ENCODE results near the gene SMC3.

The SMC3 gene

GRCh38 chr10:110556296-110556695 lies 11.2 kb upstream of the SMC3 start:
- no peak for TF ChIP-seq CTCF (IDR thresholded peaks at IDR 0.05; ENCODE audit: control insufficient read depth, insufficient read depth, low read depth, low read length, missing control alignments)
- H3K4me3 ChIP-seq (ENCODE audit: control insufficient read depth, low read depth, low read length) = no peak overlapping the region
- DNase-seq (ENCODE audit: low read depth) = no peak

- TF ChIP-seq CTCF (IDR thresholded peaks at IDR 0.05; ENCODE audit: control insufficient read depth, insufficient read depth, low read depth, low read length, missing control alignments) = peak; percentile 78
- no peak overlapping the region for H3K4me3 ChIP-seq (ENCODE audit: control insufficient read depth, low read depth, low read length)
- DNase-seq (ENCODE audit: low read depth) = no peak
These were observed 10.4 kb upstream of the SMC3 start for GRCh38 chr10:110556969-110557601.

- no peak for TF ChIP-seq CTCF (IDR thresholded peaks at IDR 0.05; ENCODE audit: control insufficient read depth, insufficient read depth, low read depth, low read length, missing control alignments)
- no peak for DNase-seq (ENCODE audit: low read depth)
- no peak overlapping the region for H3K4me3 ChIP-seq (ENCODE audit: control insufficient read depth, low read depth, low read length)
These were observed 9.5 kb upstream of the SMC3 start for GRCh38 chr10:110558041-110558440.

GRCh38 chr10:110560012-110560411 lies 7.5 kb upstream of the SMC3 start:
- H3K4me3 ChIP-seq (ENCODE audit: control insufficient read depth, low read depth, low read length) = no peak overlapping the region
- DNase-seq (ENCODE audit: low read depth) = no peak
- TF ChIP-seq CTCF (IDR thresholded peaks at IDR 0.05; ENCODE audit: control insufficient read depth, insufficient read depth, low read depth, low read length, missing control alignments) = no peak

- no peak for TF ChIP-seq CTCF (IDR thresholded peaks at IDR 0.05; ENCODE audit: control insufficient read depth, insufficient read depth, low read depth, low read length, missing control alignments)
- DNase-seq (ENCODE audit: low read depth) = no peak
- H3K4me3 ChIP-seq (ENCODE audit: control insufficient read depth, low read depth, low read length) = no peak overlapping the region
These were observed 6.2 kb upstream of the SMC3 start for GRCh38 chr10:110561292-110561691.

GRCh38 chr10:110562348-110562747 lies 5.1 kb upstream of the SMC3 start:
- DNase-seq (ENCODE audit: low read depth) = no peak
- no peak for TF ChIP-seq CTCF (IDR thresholded peaks at IDR 0.05; ENCODE audit: control insufficient read depth, insufficient read depth, low read depth, low read length, missing control alignments)
- H3K4me3 ChIP-seq (ENCODE audit: control insufficient read depth, low read depth, low read length) = no peak overlapping the region

- no peak for DNase-seq (ENCODE audit: low read depth)
- TF ChIP-seq CTCF (IDR thresholded peaks at IDR 0.05; ENCODE audit: control insufficient read depth, insufficient read depth, low read depth, low read length, missing control alignments) = no peak
- no peak overlapping the region for H3K4me3 ChIP-seq (ENCODE audit: control insufficient read depth, low read depth, low read length)
These were observed 4.4 kb upstream of the SMC3 start for GRCh38 chr10:110563132-110563531.
